Spleen (tissue), 7 donors: Measurements from ENCODE around the gene LMBR1.

Experiments used
- CTCF ChIP-seq, 11 experiments: fragments of 200-600 bp in 7 of 11; fragments of 450-650 bp in 4 of 11; sonication (generic) in 4 of 11; IDR thresholded peaks in 8 of 11; conservative IDR thresholded peaks in 3 of 11; 1 replicate in 7 of 11; 2 replicates in 4 of 11; pipeline versions ENCODE4 v1.4.0 to v1.8.0; 2016 to 2021; ENCODE audit warnings: antibody characterized with exemption in 11 of 11, inconsistent platforms in 4 of 11, mild to moderate bottlenecking in 1 of 11
- POLR2A ChIP-seq, 3 donors: fragments of 450-650 bp; IDR thresholded peaks; one replicate each; pipeline ENCODE4 v1.5.1; 2017; ENCODE audit warnings: antibody characterized with exemption in 3 of 3, mild to moderate bottlenecking in 1 of 3
- donor health status: DM: no; HTN: no; CAD: no; lungs with moderate emphysema.
- donor health status: DM: no; HTN: no; CAD: no.
- donor health status: DM: no; HTN: no; CAD: no.

GRCh38 chr7:156629873-156630272, 263.1 kb downstream of the LMBR1 start:
- no peak for TF ChIP-seq CTCF (IDR thresholded peaks at IDR 0.05 in 8 of 11, conservative IDR thresholded peaks at IDR 0.05 in 3 of 11)
- no peak for TF ChIP-seq POLR2A (IDR thresholded peaks at IDR 0.05)
